ENCODE measurements around the gene KRTAP9-4.
"Not testable (repeated sequence)": the region's sequence is repeated elsewhere in the genome, so short reads cannot be mapped to it uniquely, and the experiment has no call there.

Gene KRTAP9-4, protein sequence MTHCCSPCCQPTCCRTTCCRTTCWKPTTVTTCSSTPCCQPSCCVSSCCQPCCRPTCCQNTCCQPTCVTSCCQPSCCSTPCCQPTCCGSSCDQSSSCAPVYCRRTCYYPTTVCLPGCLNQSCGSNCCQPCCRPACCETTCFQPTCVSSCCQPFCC

DNA sequence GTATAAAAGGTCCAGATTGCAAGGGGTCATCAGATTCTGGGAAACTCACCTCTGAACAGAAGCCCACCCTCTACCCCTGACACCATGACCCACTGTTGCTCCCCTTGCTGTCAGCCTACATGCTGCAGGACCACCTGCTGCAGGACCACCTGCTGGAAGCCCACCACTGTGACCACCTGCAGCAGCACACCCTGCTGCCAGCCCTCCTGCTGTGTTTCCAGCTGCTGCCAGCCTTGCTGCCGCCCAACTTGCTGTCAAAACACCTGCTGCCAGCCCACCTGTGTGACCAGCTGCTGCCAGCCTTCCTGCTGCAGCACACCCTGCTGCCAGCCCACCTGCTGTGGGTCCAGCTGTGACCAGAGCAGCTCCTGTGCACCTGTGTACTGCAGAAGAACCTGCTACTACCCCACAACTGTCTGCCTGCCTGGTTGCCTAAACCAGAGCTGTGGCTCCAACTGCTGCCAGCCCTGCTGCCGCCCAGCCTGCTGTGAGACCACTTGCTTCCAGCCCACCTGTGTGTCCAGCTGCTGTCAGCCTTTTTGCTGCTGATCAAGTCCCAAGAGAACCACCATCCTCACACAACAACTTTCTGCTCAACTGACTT, at the start of gene KRTAP9-4:
Gene KRTAP9-4, plus strand, starts transcription at position 51 of the 604 bp plus-strand sequence. Its CDS starts 34 bp downstream, at position 85.
- not testable (repeated sequence) for DNase-seq

DNA sequence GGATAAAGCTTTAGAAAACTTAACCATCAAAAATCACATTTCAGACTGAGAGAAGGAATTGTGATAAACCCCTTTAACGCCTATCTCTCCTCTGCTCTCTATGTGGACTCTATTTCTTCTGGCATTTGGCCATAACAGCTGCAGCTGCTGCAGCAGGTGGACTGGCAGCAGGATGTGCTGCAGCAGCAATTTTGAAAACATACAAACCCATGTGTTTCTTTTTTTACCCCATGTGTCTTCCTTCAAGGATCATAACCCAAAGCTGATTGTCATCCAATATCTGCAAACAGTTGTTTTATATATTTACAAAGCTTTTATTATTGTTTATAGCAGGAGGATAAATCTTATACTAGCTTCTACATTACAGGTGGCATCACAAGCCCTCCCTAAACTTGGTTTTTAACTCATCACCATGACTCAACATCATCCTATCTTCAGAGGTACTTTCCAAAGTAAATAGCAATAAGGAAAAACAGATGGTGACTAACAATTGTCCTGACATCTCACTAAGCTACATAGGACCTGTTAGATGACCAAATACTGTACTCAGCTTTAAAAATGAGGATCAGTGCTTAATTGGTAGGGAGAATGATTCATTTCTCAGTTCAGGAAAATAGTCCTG, 37.5 kb upstream of the KRTAP9-4 start:
- DNase-seq, result peak; percentile 76

DNA sequence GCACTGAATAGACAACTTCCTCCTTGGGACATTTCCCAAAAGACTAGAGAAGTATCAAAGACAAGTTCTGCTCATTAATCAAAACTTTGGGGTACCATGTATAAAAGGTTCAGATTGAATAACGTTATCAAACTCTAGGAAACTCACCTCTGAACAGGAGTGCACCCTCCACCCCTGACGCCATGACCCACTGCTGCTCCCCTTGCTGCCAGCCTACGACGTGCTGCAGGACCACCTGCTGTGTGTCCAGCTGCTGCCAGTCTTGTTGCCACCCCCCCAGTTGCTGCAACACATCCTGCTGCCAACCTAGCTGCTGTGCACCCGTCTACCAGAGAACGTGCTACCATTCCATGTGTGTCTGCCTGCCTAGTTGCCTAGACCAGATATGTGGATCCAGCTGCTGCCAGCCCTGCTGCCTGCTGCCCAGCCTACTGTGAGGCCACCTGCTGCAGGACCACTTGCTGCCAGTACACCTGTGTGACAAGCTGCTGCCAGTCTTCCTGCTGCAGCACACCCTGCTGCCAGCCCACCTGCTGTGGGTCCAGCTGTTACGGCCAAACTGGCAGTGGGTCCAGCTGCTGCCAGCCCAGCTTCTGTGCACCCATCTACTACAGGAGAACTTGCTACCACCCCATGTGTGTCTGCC, 36.8 kb upstream of the KRTAP9-4 start:
- DNase-seq, result peak; percentile 31

DNA sequence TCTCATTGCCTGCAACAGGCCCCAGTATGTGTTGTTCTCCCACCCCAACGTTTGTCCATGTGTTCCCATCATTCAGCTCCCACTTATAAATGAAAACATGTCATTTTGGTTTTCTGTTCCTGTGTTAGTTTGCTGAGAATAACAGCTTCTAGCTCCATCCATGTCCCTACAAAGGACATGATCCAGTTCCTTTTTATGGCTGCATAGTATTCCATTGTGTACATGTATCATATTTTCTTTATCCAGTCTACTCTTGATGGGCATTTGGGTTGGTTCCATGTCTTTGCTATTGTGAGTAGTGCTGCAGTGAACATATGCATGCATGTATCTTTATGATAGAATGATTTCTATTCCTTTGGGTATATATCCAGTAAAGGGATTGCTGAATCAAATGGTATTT, 33.8 kb upstream of the KRTAP9-4 start:
- no peak for DNase-seq

DNA sequence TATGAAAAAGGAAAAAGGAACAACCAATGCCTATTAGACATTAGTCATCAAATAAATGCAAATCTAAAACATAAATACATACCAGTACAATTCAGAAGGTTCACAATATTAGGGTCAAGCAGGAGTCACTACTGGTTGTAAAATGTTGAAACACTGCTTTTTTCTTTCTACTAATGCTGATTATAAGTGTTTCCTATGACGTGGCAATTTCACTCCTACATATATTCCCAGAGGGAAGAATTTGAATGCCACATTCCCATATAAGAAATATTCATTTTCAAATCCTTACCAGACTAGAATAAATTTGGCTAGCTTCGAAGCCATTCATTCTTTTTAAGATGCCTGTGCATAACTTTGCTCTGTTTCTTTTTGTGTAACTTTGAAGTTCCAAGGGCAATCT, 25.7 kb upstream of the KRTAP9-4 start:
- DNase-seq, result no peak

DNA sequence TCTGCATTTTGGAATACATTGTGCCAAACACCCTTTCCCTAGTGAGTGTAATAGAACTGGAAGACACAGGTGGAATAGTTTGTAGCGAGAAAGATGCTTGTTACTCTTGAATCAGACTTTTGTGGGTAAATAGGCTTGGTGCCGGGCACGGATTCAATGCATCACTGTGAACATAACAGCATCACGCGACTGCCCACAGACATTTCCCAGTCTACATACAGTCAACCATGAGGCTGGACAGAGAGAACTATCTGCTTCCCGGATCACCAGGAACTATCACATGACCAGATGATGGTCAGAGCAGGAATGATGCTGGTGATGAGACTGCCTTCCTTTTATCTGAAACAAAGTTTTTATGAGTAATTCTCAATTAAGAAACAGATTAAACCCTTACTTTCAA, 23.4 kb upstream of the KRTAP9-4 start:
- DNase-seq, result no peak

GRCh38 chr17:41226598-41227095, 22.8 kb upstream of the KRTAP9-4 start, which contains the start of gene KRTAP9-2:
TSS of gene KRTAP9-2 (plus strand) at chr17:41226648. CDS start at chr17:41226655, 7 bp downstream.
- not testable (repeated sequence) for DNase-seq

DNA sequence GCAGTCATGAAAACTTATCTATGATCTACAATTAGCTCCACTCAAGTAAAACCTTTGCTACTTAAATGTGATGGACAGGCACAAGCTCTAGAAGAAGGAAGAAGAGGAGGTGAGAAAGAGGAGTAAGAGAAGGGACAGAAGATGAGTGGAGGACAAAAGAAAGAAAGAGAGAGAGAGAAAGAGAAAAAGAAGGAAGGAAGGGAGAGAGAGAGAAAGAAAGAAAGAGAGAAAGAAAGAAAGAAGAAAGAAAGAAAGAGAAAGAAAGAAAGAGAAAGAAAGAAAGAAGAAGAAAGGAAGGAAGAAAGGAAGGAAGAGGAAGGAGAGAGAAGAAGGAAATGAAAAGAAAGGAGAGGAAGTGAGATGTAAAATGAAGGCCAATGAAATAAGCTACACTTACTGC, 19.4 kb upstream of the KRTAP9-4 start:
- DNase-seq, result no peak

- no peak for DNase-seq
These were observed 17.8 kb upstream of the KRTAP9-4 start for GRCh38 chr17:41231731-41232130.

GRCh38 chr17:41232399-41233105, 16.9 kb upstream of the KRTAP9-4 start, which contains the start of gene KRTAP9-3:
TSS of gene KRTAP9-3 (plus strand) at chr17:41232449. CDS start at chr17:41232502, 53 bp downstream.
- DNase-seq, result not testable (repeated sequence)

DNA sequence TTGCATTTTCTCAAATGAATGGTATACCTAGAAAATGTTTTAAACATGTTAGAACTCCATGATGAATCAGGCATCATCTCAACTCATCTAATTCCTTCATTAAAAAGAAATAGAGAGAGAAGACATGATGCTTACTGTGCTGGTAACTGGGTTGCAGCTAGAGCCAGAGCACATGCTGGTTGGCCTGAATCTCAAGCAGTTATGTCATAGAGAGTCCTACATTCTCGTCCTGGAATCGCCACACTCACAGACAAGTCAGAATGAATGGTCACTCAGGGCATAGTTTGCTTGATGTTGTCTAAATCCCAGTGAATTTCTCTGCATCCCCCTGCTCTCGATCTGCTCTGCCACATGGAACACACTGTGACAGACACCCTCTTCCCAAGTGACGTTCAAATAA, 12.4 kb upstream of the KRTAP9-4 start:
- not testable (repeated sequence) for DNase-seq

GRCh38 chr17:41237949-41238437, 11.5 kb upstream of the KRTAP9-4 start, which contains the start of gene KRTAP9-8:
TSS of gene KRTAP9-8 (plus strand) at chr17:41237999. CDS start at chr17:41238052, 53 bp downstream.
- DNase-seq, result not testable (repeated sequence)

GRCh38 chr17:41246995-41247787, 2.3 kb upstream of the KRTAP9-4 start:
- not testable (repeated sequence) for DNase-seq

GRCh38 chr17:41251261-41251660, 1.8 kb downstream of the KRTAP9-4 start:
- no peak for DNase-seq

DNA sequence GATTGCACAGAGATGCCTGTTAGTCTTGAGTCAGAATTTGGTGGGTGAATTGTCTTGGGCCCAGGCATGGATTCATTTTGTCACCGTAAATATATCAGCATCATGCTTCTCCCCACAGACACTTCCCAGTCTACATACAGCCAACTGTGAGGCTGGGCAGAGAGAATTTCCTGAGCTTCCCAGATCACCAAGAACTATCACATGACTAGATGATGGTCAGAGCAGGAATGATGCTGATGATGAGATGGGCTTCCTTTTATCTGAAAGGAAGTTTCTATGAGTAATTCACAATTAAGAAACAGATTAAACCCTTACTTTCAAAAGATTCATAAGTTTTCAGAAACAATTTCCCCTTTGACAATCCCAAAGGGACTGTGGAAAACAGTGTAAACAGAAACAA, 5.4 kb downstream of the KRTAP9-4 start:
- DNase-seq, result no peak

DNA sequence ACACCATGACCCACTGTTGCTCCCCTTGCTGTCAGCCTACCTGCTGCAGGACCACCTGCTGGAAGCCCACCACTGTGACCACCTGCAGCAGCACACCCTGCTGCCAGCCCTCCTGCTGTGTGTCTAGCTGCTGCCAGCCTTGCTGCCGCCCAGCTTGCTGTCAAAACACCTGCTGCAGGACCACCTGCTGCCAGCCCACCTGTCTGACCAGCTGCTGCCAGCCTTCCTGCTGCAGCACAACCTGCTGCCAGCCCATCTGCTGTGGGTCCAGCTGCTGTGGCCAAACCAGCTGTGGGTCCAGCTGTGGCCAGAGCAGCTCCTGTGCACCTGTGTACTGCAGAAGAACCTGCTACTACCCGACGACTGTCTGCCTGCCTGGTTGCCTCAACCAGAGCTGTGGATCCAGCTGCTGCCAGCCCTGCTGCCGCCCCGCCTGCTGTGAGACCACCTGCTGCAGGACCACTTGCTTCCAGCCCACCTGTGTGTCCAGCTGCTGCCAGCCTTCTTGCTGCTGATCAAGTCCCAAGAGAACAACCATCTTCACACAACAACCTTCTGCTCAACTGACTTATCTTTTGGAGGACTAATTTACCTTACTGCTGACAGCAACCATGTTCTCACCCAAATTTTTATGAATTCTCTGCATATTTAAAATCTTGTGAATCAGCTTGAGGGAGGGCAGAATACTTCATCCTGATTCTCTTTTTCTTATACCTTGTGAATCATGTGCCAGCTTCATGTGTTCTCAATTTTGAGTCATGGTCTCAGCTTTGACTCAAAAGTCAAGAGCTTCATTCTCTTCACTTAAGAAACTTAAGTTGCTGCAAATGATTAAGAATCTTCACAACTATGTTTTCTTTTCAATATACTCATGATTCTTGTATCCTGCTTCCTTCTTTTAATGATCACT, 6.1 kb downstream of the KRTAP9-4 start, which contains the start of gene KRTAP9-9:
Gene KRTAP9-9, plus strand, starts transcription at position 4 of the 910 bp plus-strand sequence.
- DNase-seq, result not testable (repeated sequence)

DNA sequence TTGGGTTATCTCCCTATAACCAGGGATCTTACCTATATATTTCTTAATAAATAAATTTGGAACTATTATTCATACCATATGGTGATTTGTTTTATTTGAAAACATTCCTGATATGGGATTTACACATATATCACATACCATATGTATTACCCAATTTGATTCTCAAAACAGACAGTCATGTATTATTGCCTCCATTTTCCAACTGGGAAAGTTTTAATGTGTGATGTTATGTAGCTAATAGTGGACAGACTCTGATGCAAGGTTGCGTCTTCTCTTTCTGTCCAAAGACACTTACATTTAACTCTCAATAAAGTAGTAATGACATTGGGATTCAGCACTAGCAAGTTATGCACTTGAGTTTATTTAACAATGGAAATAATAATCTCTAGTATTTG, 6.8 kb downstream of the KRTAP9-4 start:
- DNase-seq, result no peak

DNA sequence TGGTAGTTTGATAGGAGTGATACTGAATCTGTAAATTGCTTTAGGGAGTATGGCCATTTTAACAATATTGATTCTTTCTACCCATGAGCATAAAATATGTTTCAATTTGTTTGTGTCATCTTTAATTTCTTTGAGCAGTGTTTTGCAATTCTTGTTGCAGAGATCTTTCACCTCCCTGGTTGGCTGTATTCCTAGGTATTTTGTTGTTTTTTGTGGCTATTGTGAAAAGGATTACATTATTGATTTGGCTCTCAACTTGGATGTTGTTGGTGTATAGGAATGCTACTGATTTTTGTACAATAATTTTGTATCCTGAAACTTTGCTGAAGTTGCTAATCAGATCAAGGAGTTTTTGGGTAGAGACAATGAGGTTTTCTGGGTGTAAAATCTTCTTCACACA, 8.9 kb downstream of the KRTAP9-4 start:
- DNase-seq, result no peak

- DNase-seq, result no peak
These were observed 13.7 kb downstream of the KRTAP9-4 start for GRCh38 chr17:41263212-41263611.

DNA sequence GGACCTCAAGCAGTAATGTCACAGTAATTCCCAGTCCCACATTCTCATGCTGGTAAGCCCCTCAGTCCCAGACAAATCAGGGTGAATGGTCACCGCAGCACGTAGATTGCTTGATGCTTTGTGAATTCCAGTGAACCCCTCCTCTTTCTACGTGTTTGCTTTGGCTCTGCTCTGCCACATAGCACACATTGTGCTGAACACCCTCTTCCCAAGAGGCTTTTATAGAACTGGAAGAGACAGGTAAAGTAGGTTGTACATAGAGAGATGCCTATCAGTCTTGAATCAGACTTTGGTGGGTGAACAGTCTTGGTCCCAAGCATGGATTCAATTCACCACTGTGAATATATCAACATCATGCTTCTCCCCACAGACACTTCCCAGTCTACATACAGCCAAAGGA, 15.1 kb downstream of the KRTAP9-4 start:
- no peak for DNase-seq
